ENCODE results near the gene FIG4.

DNA sequence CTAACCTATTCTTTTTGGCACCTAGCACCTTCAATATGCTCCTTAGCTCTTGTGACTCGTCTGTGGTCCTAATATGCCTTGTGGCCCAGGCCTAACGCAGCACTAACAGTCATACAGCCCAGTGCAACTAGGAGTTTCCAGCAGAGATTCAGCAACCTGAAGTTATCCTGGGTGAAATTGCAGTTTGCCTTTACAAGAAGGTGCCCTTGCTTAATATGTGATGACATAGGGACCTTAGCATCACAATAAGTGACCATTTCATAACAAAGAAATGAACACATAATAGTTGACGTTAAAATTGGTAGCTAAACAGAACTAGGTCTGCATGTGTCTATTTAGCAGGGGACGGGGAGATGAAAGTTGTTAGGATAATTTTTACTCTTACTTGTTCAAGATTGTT is 10.1 kb downstream of the FIG4 start:
- TF ChIP-seq EP300 (IDR thresholded peaks at IDR 0.05) (no peak), CTCF (IDR thresholded peaks at IDR 0.05) (no peak), POLR2AphosphoS5 (IDR thresholded peaks at IDR 0.05) (no peak), POLR2A (IDR thresholded peaks at IDR 0.05) (no peak)
